Activated CD4-positive, alpha-beta T cell treated with anti-CD3 and anti-CD28 coated beads, Interleukin-2, Interleukin-6, amounts not matched to agents 100 ng/mL and 50 ng/mL, durations not matched to agents 16 hours and 8 hours (primary cell): ENCODE results near the gene GRAMD1A.
"Not testable (repeated sequence)": the region's sequence is repeated elsewhere in the genome, so short reads cannot be mapped to it uniquely, and the experiment has no call there.

ENCODE experiments used
- DNase-seq: peaks from one replicate; pipeline ENCODE4 v3.0.0-alpha.2; 2020

The GRAMD1A gene

DNA sequence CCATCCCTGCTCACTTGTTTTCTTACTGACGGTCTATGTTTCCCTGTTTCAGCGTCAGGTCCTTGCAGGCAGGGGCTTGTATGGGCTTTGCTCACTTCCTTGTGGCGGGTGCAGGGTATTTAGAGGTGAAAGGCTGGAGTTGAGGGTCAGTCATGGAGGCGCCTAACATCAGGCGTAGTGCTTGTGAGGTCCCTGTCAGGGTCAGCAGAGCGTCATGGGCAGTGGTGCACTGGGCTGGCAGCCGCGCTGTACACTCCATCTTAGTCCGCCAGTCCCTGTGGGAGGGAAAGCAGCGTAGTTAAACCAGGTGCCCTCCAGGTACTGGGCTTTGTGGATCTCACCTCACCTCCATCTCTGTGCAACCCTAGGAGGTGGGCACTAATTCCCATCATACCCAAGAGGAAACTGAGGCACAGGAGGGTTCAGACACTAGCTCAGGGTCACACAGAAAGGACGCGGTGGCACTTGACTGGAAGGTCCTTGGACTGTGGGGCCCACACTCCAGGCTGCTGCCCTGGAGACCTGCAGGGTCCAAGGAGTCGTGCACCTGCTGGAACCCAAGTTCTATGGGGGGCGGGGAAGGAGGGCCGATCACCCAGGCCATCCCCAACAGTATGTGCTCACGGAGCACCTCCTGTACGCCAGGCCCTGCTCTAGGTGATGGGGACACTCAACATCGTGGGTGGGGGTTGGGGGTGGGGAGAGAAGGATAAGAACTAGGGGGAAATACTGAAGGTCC lies 4.6 kb downstream of the GRAMD1A start:
- no peak for DNase-seq

DNA sequence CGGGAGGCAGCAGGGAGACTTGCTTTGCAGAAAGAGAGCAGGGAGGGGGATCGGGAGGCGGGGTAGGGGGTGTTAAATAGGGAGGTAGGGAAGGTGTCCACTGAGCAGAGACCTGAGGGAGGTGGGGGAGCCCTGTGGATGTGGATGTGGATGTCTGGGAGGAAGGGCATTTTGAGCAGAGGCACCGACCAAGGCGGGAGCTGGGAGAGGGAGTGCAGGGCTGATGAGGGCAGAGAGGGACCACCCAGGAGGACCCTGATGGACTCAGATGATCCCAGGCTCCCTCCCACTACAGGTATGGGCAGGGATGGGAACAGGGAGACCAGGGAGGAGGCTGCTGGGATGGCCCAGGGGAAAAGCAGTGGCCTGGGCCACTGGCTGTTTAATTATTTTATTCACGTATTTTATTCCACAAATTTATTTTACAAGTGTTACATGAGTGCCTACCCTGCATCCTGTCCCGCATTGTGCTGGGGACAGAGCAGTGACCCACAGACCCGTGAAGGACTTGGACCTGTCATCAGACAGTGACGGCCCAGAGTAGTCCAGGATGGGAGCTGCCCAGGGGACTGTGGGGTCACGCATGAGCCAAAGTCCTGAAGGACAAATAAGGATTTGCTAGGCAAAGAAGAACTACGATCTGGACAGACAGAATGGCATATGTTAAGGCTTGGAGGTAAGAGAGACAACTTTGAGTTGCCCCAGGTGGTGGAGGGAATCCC lies 5.3 kb downstream of the GRAMD1A start:
- no peak for DNase-seq

- not testable (repeated sequence) for DNase-seq
Observed at GRCh38 chr19:35006007-35006341, 5.9 kb downstream of the GRAMD1A start.

DNA sequence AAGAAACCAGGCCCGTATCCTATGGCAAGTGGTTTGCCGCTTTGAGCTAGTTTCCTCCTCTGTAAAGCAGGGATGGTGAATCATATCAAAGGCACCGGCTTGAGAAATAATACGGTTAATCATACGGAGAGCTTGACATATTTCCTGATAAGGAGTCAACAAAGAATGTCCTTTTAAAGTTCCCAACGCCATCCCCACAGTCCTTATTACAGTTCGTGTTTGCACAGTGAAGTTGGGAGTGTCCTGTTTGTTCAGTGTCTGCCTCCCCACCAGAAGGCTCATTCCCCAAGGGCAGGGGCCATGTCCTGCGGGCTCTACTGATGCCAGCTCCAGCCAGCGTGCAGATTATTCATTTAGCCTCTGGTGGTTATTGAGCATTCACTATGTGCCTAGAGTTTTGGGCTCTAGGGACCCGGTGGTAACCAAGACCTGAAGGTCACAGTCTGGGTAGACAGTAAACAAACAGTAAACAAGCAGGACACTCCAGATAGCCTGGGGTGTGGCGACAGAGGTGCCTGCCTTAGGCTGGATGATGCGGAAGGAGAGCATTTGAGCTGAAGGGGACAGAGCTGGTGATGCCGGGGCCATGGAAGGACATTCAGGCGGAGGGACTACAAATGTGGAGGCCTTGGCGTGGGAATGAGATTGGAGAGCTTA lies 6.3 kb downstream of the GRAMD1A start:
- no peak for DNase-seq

DNA sequence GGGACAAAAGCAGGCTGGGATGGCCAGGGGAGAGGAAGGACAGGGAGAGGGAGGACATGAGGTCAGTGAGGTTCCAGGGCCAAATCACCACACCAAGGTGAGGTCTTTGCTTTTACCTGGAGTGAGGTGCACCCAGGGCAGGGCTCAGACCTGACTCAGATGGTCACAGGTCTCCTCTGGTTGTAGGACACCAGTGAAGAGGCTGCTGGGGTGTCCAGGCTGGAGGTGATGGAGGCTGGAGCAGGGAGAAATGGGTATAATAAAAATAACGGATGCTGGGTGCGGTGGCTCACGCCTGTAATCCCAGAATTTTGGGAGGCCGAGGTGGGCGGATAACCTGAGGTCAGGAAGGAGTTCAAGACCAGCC lies 6.9 kb downstream of the GRAMD1A start:
- no peak for DNase-seq

GRCh38 chr19:35007427-35007826 lies 7.3 kb downstream of the GRAMD1A start:
- DNase-seq, result not testable (repeated sequence)

DNA sequence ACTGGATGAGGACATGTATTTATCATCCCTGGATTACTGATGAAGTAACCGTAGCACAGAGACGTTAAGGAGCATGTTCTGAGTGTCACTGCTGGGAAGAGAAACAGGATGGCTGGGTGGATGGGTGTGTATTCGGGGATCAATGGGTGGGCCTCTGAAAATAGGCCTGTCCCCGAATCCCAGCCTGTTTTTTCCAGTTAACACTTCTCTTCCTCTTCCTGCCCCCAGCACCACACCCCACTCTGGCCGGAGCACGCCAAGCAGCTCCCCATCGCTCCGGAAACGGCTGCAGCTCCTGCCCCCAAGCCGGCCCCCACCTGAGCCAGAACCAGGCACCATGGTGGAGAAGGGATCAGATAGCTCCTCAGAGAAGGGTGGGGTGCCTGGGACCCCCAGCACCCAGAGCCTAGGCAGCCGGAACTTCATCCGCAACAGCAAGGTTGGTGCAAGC lies 8.8 kb downstream of the GRAMD1A start:
- no peak for DNase-seq

GRCh38 chr19:35009424-35010415 lies 9.6 kb downstream of the GRAMD1A start:
- no peak for DNase-seq

- no peak for DNase-seq
Observed at GRCh38 chr19:35011091-35011689, 11.1 kb downstream of the GRAMD1A start.

DNA sequence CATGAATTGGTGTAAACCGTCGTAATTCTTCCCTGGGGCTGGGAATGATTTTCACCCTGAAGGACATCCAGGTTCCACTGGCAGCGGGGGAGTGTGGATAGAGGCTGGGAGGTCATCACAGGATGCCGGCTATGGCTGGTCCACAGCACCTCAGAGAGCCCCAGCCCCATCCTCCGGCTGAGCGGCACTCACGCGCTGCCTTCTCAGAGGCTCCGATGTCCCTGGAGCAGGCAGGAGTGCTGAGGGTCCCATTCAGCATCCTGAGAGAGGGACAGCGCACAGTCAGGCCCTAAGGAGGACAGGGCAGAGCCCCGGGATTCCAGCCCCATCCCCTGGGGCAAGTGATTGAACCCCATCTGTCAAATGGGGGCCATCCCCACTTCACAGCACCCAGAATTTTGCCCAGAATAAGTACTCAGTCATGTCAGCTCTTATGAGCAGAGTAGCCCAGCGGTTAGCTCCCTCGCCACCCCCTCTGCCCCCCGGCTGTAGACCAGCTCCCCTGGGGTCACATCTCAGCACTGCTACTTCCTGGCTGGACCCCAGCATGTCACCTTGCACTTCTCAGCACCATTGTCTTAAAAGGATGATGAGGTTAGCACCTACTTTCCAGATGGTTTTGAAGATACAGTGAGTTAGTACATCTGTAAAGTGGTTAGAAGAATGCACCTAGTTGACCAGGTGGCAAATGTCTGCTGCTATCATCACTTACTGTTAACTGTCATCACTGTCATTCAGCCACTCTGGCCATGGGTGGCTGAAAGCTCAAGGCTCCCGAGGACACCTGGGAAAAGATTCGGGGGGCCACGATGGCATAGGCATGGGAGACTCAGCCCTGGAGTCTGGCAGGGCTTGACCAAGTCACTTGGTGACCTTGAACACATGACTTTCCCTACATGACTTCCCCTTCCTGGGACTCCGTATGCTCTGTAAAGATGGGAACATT lies 11.9 kb downstream of the GRAMD1A start:
- DNase-seq, result no peak

- DNase-seq, result peak; percentile 81
Observed at GRCh38 chr19:35013041-35013819, 13.1 kb downstream of the GRAMD1A start.

GRCh38 chr19:35013820-35014754 lies 14.0 kb downstream of the GRAMD1A start:
- DNase-seq, result peak; percentile 63

GRCh38 chr19:35014774-35015173 lies 14.7 kb downstream of the GRAMD1A start:
- DNase-seq, result not testable (repeated sequence)

GRCh38 chr19:35015270-35015953 lies 15.3 kb downstream of the GRAMD1A start:
- no peak for DNase-seq

- DNase-seq, result no peak
Observed at GRCh38 chr19:35015954-35016351, 15.8 kb downstream of the GRAMD1A start.

DNA sequence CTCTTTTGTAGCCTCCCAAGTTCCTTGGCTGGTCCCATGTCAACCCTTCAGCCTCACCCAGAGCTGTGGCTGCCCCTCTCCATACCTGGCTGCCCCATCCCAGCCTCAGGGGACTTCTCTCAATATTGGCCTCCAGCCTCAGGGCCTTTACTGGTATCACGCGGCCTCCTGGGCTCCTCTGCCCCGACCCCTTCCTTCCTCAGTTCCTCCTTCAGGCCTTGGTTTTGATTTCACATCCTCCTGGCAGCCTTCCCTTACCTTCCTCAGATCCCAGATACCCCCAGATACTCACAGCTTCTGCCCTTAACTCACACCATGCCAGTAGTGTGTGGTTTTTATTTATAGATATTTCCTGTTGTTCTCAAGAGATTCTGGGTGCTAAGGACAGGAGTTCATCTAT lies 17.4 kb downstream of the GRAMD1A start:
- DNase-seq, result no peak

GRCh38 chr19:35018379-35018778 lies 18.3 kb downstream of the GRAMD1A start:
- no peak for DNase-seq

DNA sequence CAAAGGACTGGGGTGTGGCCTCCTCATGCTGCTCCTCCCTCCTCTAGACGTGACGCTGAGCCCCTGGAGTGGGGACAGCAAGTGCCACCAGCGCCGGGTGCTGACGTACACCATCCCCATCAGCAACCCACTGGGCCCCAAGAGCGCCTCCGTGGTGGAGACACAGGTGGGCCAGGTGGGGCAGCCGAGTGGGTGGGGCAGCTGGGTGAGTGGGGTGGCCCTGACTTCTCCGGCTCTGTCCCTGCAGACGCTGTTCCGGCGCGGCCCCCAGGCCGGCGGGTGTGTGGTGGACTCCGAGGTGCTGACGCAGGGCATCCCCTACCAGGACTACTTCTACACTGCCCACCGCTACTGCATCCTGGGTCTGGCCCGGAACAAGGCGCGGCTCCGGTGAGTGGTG lies 19.0 kb downstream of the GRAMD1A start:
- DNase-seq, result no peak

DNA sequence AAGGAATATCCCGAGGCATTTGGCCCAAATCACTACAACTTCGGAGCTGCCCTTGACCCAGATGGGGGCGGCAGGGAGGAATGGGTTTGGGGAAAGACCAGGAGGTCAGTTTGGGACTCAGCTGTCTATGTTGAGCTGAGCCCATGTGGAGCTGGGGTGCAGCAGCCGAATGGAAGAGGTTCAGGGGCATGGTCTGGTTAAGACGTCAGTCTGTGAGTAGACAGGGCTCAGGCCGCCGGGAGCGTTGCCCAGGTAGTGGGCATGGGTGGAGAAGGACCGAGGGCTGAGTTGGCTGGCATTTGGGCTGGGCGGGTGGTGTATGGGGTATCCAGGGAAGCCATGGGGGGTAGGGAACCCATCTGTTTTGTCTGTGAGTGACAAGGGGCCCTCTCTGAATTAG lies 20.9 kb downstream of the GRAMD1A start:
- no peak for DNase-seq
